Measurements from ENCODE around the gene FHL2. TPM values are rescaled to one million over a fixed set of nuclear protein-coding genes. Genes with fewer than 3 reads are reported as not detected.

FHL2 gene
- total and polyA plus RNA-seq, 9 of the 15 experiments (the other 6 are each of a cell fraction or from before 2014, with no cell fraction given) = 7.5 to 33.1 (median 23.9) TPM

- no TSS peak for BruUV-seq (replicated peaks)
- no peak for TF ChIP-seq ZNF347 (CRISPR knock-in tag; IDR thresholded peaks at IDR 0.05; ENCODE audit: low read depth)
- TF ChIP-seq E4F1 (CRISPR knock-in tag; IDR thresholded peaks at IDR 0.05; ENCODE audit: borderline replicate concordance) = no peak
- no peak for TF ChIP-seq TEAD2 (tag; IDR thresholded peaks at IDR 0.05)
- no peak for TF ChIP-seq RFX7 (CRISPR knock-in tag; IDR thresholded peaks at IDR 0.05)
- no peak for TF ChIP-seq MBD2 (IDR thresholded peaks at IDR 0.05; ENCODE audit: borderline replicate concordance, low read depth)
- TF ChIP-seq ID3 (CRISPR knock-in tag; IDR thresholded peaks at IDR 0.05) = no peak
- TF ChIP-seq ID3 (tag; IDR thresholded peaks at IDR 0.05) = no peak
- no peak for DNase-seq (ENCODE audit: extremely low read depth in 1 of 4, low spot score in 3 of 4)
- in situ Hi-C loops (cut with MboI) (no loop called here), intact Hi-C loops (cut with micrococcal nuclease) (no loop called here)
- H2AFZ ChIP-seq (ENCODE audit: low read depth, low read length) = no peak overlapping the region
- ATAC-seq = no peak
- FAIRE-seq = no peak
- H3K9me1 ChIP-seq (ENCODE audit: control insufficient read depth, insufficient read depth, low read length) = no peaks in the 10 kb centered on the region
- ChIA-PET POLR2A (interaction anchor here (1.0 kb wide), 1 partner anchor 146 kb away, joined by 4 read pairs; no protein-coding TSS in a partner anchor), CTCF (ENCODE audit: low intra/inter-chr PET ratio) (interaction anchor here (0.6 kb wide), 1 partner anchor 157 kb away, joined by 5 read pairs; no protein-coding TSS in a partner anchor)
- H4K20me1 ChIP-seq (replicated peaks; ENCODE audit: control insufficient read depth, insufficient read depth, low read length) = 0 out of 2 replicates have a peak, but pooled peaks cover 3% of the 10 kb centered on the region
- peaks cover 76% of the 10 kb centered on the region for H3K36me3 ChIP-seq (ENCODE audit: control insufficient read depth, insufficient read depth, low read length)
- H3K9ac ChIP-seq (ENCODE audit: insufficient read depth in 1 of 2, low read depth in 2 of 2, low read length in 2 of 2) = no peak overlapping the region
- 74% methylated on average over 5 of the region's 5 CpGs for WGBS (ENCODE audit: insufficient coverage, low coverage, missing lambda C conversion rate)
- H3K79me2 ChIP-seq (ENCODE audit: control insufficient read depth, insufficient read depth, low read length) = no peaks in the 10 kb centered on the region
- no peaks in the 10 kb centered on the region for H3K9me3 ChIP-seq (replicated peaks; ENCODE audit: control insufficient read depth, insufficient read depth, low read depth, low read length)
- H3K4me3 ChIP-seq = no peak overlapping the region
- no peak overlapping the region for H3K27ac ChIP-seq (ENCODE audit: extremely low read depth, low read depth, low read length)
- H3K4me2 ChIP-seq (ENCODE audit: insufficient read depth, low read length) = no peak overlapping the region
- no peaks in the 10 kb centered on the region for H3K27me3 ChIP-seq (ENCODE audit: control insufficient read depth in 2 of 2, insufficient read depth in 2 of 2, low read length in 2 of 2)
- no peaks in the 10 kb centered on the region for H3K4me1 ChIP-seq (replicated peaks in 1 of 2; ENCODE audit: control insufficient read depth in 2 of 2, insufficient read depth in 2 of 2, low read length in 2 of 2)
Measured at GRCh38 chr2:105364436-105365139, 34.3 kb downstream of the FHL2 start.
